PFSK-1 (cell line): ENCODE measurements around the gene CDH24.

Experiments
- FOXP2 ChIP-seq: optimal IDR thresholded peaks from 2 replicates; pipeline ENCODE3; 2011; ENCODE audit warnings: borderline replicate concordance, control low read depth, inconsistent platforms; ENCODE audit not compliant: insufficient read depth; ENCODE audit errors: extremely low read length, extremely low read depth
- POLR2AphosphoS5 ChIP-seq: IDR thresholded peaks from 2 replicates; pipeline ENCODE4 v1.6.1; 2012; ENCODE audit warnings: low read depth, mild to moderate bottlenecking, control low read depth, low read length, moderate library complexity
- SIN3A ChIP-seq: IDR thresholded peaks from 2 replicates; pipeline ENCODE4 v1.6.1; 2012; ENCODE audit warnings: mild to moderate bottlenecking, low read length, moderate library complexity, borderline replicate concordance; ENCODE audit not compliant: insufficient read depth
- TAF1 ChIP-seq: IDR thresholded peaks from 2 replicates; pipeline ENCODE4 v1.6.1; 2012; ENCODE audit warnings: low read length, control low read depth, borderline replicate concordance; ENCODE audit not compliant: insufficient read depth
- TF ChIP-seq, protein P1 (sequence below), 2 experiments: IDR thresholded peaks; 2 replicates each; pipeline versions ENCODE4 v1.6.1 to v1.8.0; 2011 to 2012; ENCODE audit warnings: low read depth in 2 of 2, low read length in 2 of 2, control low read depth in 1 of 2, inconsistent platforms in 1 of 2, mild to moderate bottlenecking in 1 of 2, moderate library complexity in 1 of 2; ENCODE audit not compliant: insufficient read depth in 1 of 2

GRCh38 chr14:23105348-23105824 is 48.1 kb upstream of the CDH24 start:
- TF ChIP-seq, protein P1, sequence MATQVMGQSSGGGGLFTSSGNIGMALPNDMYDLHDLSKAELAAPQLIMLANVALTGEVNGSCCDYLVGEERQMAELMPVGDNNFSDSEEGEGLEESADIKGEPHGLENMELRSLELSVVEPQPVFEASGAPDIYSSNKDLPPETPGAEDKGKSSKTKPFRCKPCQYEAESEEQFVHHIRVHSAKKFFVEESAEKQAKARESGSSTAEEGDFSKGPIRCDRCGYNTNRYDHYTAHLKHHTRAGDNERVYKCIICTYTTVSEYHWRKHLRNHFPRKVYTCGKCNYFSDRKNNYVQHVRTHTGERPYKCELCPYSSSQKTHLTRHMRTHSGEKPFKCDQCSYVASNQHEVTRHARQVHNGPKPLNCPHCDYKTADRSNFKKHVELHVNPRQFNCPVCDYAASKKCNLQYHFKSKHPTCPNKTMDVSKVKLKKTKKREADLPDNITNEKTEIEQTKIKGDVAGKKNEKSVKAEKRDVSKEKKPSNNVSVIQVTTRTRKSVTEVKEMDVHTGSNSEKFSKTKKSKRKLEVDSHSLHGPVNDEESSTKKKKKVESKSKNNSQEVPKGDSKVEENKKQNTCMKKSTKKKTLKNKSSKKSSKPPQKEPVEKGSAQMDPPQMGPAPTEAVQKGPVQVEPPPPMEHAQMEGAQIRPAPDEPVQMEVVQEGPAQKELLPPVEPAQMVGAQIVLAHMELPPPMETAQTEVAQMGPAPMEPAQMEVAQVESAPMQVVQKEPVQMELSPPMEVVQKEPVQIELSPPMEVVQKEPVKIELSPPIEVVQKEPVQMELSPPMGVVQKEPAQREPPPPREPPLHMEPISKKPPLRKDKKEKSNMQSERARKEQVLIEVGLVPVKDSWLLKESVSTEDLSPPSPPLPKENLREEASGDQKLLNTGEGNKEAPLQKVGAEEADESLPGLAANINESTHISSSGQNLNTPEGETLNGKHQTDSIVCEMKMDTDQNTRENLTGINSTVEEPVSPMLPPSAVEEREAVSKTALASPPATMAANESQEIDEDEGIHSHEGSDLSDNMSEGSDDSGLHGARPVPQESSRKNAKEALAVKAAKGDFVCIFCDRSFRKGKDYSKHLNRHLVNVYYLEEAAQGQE (IDR thresholded peaks at IDR 0.05; ENCODE audit: insufficient read depth in 1 of 2, low read depth in 2 of 2, low read length in 2 of 2), result no peak
- TF ChIP-seq POLR2AphosphoS5, result no peak
- TF ChIP-seq TAF1, result no peak
- no peak for TF ChIP-seq SIN3A
- TF ChIP-seq FOXP2, result no peak
